Activated CD8-positive, alpha-beta memory T cell treated with anti-CD3 and anti-CD28 coated beads for 48 hours (primary cell): Measurements from ENCODE around the gene DOK3.
A peak's percentile ranks its signal among the peaks of the same experiment; 100 is the strongest.
"Not testable (repeated sequence)": the region's sequence is repeated elsewhere in the genome, so short reads cannot be mapped to it uniquely, and the experiment has no call there.

Experiments used
- DNase-seq, 3 experiments: peaks; one replicate each; pipeline ENCODE4 v3.0.0-alpha.2; 2020; ENCODE audit warnings: low read depth in 2 of 3, low spot score in 2 of 3

The DOK3 gene

GRCh38 chr5:177498013-177498787 is 11.4 kb downstream of the DOK3 start:
- DNase-seq: no peak

- peak; percentile 91 to 97 (median 96) for DNase-seq
Measured at GRCh38 chr5:177497292-177498012, 12.2 kb downstream of the DOK3 start, which contains the start of gene PDLIM7. Gene PDLIM7 (minus strand): TSS chr5:177497604. CDS start chr5:177496512, 1,092 bp downstream.

GRCh38 chr5:177496727-177497291 is 12.8 kb downstream of the DOK3 start:
- no peak for DNase-seq

GRCh38 chr5:177496070-177496726 is 13.4 kb downstream of the DOK3 start:
- DNase-seq: no peak

- no peak for DNase-seq
Measured at GRCh38 chr5:177495243-177496060, 14.2 kb downstream of the DOK3 start.

GRCh38 chr5:177494346-177495195 is 15.1 kb downstream of the DOK3 start:
- DNase-seq: no peak

- no peak for DNase-seq
Measured at GRCh38 chr5:177493795-177494345, 15.8 kb downstream of the DOK3 start.

- DNase-seq: no peak
Measured at GRCh38 chr5:177492841-177493240, 16.8 kb downstream of the DOK3 start.

- no peak for DNase-seq
Measured at GRCh38 chr5:177491983-177492746, 17.5 kb downstream of the DOK3 start.

- DNase-seq: no peak
Measured at GRCh38 chr5:177491429-177491945, 18.1 kb downstream of the DOK3 start.

- no peak for DNase-seq
Measured at GRCh38 chr5:177490992-177491391, 18.6 kb downstream of the DOK3 start.

- no peak for DNase-seq
Measured at GRCh38 chr5:177490311-177490991, 19.2 kb downstream of the DOK3 start.

- no peak for DNase-seq
Measured at GRCh38 chr5:177489119-177489716, 20.4 kb downstream of the DOK3 start.

GRCh38 chr5:177487975-177488374 is 21.7 kb downstream of the DOK3 start:
- DNase-seq: no peak

- no peak for DNase-seq
Measured at GRCh38 chr5:177487144-177487543, 22.5 kb downstream of the DOK3 start.

- no peak for DNase-seq
Measured at GRCh38 chr5:177486256-177486655, 23.4 kb downstream of the DOK3 start.

GRCh38 chr5:177485753-177486152 is 23.9 kb downstream of the DOK3 start:
- DNase-seq: not testable (repeated sequence)
